ENCODE measurements around the gene ELMO1. TPM values are rescaled to one million over a fixed set of nuclear protein-coding genes. Genes with fewer than 3 reads are reported as not detected.

ELMO1 gene
- total and polyA plus RNA-seq, 8 donors: 3.0 to 20.6 (median 6.6) TPM

GRCh38 chr7:36920433-36920832 is 528.2 kb downstream of the ELMO1 start:
- 96 to 100% methylated on average over 1 of the region's 1 CpG for WGBS, 2 donors
- intact Hi-C loops (cut with DNase I): no loop called here
- TF ChIP-seq, protein P1, sequence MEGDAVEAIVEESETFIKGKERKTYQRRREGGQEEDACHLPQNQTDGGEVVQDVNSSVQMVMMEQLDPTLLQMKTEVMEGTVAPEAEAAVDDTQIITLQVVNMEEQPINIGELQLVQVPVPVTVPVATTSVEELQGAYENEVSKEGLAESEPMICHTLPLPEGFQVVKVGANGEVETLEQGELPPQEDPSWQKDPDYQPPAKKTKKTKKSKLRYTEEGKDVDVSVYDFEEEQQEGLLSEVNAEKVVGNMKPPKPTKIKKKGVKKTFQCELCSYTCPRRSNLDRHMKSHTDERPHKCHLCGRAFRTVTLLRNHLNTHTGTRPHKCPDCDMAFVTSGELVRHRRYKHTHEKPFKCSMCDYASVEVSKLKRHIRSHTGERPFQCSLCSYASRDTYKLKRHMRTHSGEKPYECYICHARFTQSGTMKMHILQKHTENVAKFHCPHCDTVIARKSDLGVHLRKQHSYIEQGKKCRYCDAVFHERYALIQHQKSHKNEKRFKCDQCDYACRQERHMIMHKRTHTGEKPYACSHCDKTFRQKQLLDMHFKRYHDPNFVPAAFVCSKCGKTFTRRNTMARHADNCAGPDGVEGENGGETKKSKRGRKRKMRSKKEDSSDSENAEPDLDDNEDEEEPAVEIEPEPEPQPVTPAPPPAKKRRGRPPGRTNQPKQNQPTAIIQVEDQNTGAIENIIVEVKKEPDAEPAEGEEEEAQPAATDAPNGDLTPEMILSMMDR (IDR thresholded peaks at IDR 0.05): no peak
- H3K27me3 ChIP-seq: no peaks in the 10 kb centered on the region
- no peak for FAIRE-seq
- H3K4me1 ChIP-seq: no peaks in the 10 kb centered on the region
- DNase-seq: no peak
- H3K36me3 ChIP-seq: no peaks in the 10 kb centered on the region
- ATAC-seq: no peak
- no peak overlapping the region for H3K4me3 ChIP-seq
- no peak overlapping the region for H3K27ac ChIP-seq
- no peaks in the 10 kb centered on the region for H3K9me3 ChIP-seq

GRCh38 chr7:36919738-36920137 is 528.9 kb downstream of the ELMO1 start:
- no peak overlapping the region for H3K27ac ChIP-seq
- no peaks in the 10 kb centered on the region for H3K4me1 ChIP-seq
- TF ChIP-seq, protein P1 (IDR thresholded peaks at IDR 0.05): no peak
- H3K9me3 ChIP-seq: no peaks in the 10 kb centered on the region
- H3K4me3 ChIP-seq: no peak overlapping the region
- H3K27me3 ChIP-seq: no peaks in the 10 kb centered on the region
- 87 to 92% methylated on average over 4 of the region's 4 CpGs for WGBS, 2 donors
- ATAC-seq (no peak), FAIRE-seq (no peak), DNase-seq (no peak)
- no peaks in the 10 kb centered on the region for H3K36me3 ChIP-seq
- intact Hi-C loops (cut with DNase I): no loop called here

GRCh38 chr7:36918591-36918990 is 530.1 kb downstream of the ELMO1 start:
- Histone ChIP-seq H3K27me3 (no peaks in the 10 kb centered on the region), H3K27ac (no peak overlapping the region), H3K4me1 (no peaks in the 10 kb centered on the region), H3K36me3 (no peaks in the 10 kb centered on the region), H3K9me3 (no peaks in the 10 kb centered on the region), H3K4me3 (no peak overlapping the region)
- TF ChIP-seq, protein P1 (IDR thresholded peaks at IDR 0.05): no peak
- FAIRE-seq (no peak), ATAC-seq (no peak), DNase-seq (no peak)
- 91 to 98% methylated on average over 2 of the region's 2 CpGs for WGBS, 2 donors
- intact Hi-C loops (cut with DNase I): no loop called here

GRCh38 chr7:36916619-36917018 is 532.0 kb downstream of the ELMO1 start:
- no peaks in the 10 kb centered on the region for H3K9me3 ChIP-seq
- no peak for FAIRE-seq
- TF ChIP-seq, protein P1 (IDR thresholded peaks at IDR 0.05): no peak
- no peaks in the 10 kb centered on the region for H3K4me1 ChIP-seq
- no peak for DNase-seq
- intact Hi-C loops (cut with DNase I): no loop called here
- H3K27ac ChIP-seq: no peak overlapping the region
- no peaks in the 10 kb centered on the region for H3K36me3 ChIP-seq
- no peak overlapping the region for H3K4me3 ChIP-seq
- no peak for ATAC-seq
- H3K27me3 ChIP-seq: no peaks in the 10 kb centered on the region

- ATAC-seq (no peak), FAIRE-seq (no peak), DNase-seq (no peak)
- WGBS, 2 donors: 76 to 80% methylated on average over 3 of the region's 3 CpGs
- H3K27me3 ChIP-seq: no peaks in the 10 kb centered on the region
- TF ChIP-seq, protein P1 (IDR thresholded peaks at IDR 0.05): no peak
- H3K27ac ChIP-seq: no peak overlapping the region
- intact Hi-C loops (cut with DNase I): no loop called here
- H3K4me3 ChIP-seq: no peak overlapping the region
- no peaks in the 10 kb centered on the region for H3K9me3 ChIP-seq
- H3K36me3 ChIP-seq: no peaks in the 10 kb centered on the region
- no peaks in the 10 kb centered on the region for H3K4me1 ChIP-seq
Measured at GRCh38 chr7:36916116-36916515, 532.5 kb downstream of the ELMO1 start.

Measured in pancreas (tissue), 10 donors.